HG03064 (cell line): ENCODE results near the gene GPR15.
A peak's percentile ranks its signal among the peaks of the same experiment; 100 is the strongest.
"Not testable (repeated sequence)": the region's sequence is repeated elsewhere in the genome, so short reads cannot be mapped to it uniquely, and the experiment has no call there.

Source experiments
- ATAC-seq: cut with Tn5 transposase; IDR thresholded peaks from one replicate; pipeline ENCODE4 v1.9.1; 2021; ENCODE audit warnings: low read depth; ENCODE audit not compliant: unreplicated experiment

Gene GPR15

DNA sequence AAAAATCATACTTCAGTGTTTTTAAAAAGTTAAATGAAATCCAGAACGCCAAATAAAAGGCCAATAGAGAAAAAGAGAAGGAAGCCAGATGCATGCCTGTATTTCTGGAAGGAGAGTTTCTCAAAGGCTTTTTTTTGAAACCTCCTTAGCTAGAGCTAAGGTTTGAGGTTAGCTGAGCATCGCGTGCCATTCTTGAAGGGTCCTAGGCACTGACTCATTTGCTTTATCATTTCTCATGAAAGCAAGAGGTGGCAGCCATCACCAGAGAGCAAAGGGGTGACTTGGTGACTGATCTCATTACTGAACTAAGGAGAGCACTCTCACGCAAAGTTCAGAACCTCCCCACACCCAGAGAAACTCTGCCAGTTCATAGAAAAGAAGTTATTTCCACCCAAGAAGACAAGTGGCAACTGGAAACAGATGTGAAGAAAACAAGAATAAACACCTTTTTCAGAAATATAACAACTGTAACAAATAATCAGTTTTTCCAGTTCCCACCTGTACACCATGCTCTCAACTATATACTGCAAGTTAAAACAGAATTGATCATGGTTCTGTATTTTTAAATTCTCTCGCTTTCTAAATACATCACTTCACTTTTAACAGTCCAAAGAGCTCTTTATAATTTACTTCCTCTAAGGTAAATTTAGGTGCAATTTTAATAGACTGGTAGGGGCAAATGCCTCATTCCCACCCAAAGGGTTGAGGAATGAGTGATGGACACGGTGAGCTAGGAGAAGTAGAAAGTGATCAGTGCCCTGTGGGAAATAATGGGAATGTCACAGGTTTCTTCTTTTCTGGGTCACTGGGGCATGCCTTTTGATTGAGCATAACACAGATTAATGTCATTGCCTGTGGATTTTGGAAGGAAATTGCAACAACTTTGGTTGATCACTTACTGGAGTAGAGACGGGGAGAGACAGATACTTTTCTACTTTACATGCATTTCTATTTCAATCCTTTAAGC is 24.7 kb downstream of the GPR15 start:
- ATAC-seq, result peak; percentile 74

DNA sequence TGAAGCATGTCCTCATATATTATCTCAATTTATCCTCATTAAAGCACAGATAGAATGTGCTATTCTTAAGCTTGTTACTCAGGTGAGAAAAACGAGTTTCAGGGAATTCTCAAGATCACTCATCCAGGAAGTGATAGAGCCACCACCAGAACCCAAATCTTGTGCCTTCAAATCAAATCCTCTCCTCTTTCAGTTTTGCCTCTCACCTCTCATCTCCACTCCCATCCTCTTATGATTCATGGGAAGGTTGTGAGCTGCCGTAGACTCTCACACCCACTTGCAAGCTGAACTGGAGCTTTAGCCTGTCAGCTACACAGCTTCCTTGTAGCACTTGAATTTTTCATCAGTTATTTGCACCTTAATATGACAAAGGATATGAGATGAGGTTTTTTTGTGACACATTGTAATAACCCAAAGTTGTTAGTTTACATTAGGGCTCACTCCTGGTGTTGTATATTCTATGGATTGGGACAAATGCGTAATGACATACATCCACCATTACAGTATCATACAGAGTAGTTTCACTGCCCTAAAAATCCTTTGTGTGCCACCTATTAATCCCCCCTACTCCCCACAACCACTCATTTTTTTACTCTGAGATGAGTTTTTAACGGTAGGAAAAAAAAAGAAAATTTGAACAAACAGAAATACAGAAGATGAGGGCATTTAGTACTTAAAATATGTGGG is 25.7 kb downstream of the GPR15 start:
- ATAC-seq, result no peak

DNA sequence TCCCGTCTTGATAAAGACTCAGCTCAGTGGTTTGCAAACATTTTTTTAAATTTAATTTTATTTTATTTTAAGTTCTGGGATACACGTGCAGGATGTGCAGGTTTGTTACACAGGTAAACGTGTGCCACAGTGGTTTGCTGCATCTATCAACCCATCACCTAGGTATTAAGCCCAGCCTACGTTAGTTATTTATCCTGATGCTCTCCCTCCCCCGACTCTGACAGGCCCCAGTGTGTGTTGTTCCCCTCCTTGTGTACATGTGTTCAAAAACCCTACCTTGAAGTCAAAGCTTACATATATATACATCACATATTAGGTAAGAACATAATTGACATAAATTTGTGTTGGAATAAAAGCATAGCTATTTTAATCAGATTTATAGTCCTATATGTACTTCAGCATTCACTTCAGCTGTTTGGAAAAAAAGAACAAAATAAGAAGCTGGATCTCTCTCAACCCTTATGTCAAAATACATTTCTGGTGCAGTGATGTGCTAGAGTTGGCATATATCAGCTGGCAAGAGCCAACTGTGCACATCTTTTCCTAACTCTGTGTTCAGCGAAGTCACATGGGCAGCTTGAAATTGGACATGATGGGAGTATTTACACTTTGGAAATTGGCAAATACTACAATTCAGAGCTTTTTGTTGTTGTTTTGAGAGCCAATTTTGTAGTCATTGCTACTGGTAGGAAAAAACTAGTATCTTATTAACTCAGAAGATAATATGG is 26.5 kb downstream of the GPR15 start:
- no peak for ATAC-seq

GRCh38 chr3:98559769-98560168 is 28.0 kb downstream of the GPR15 start:
- not testable (repeated sequence) for ATAC-seq

GRCh38 chr3:98560911-98561310 is 29.1 kb downstream of the GPR15 start:
- ATAC-seq, result no peak

DNA sequence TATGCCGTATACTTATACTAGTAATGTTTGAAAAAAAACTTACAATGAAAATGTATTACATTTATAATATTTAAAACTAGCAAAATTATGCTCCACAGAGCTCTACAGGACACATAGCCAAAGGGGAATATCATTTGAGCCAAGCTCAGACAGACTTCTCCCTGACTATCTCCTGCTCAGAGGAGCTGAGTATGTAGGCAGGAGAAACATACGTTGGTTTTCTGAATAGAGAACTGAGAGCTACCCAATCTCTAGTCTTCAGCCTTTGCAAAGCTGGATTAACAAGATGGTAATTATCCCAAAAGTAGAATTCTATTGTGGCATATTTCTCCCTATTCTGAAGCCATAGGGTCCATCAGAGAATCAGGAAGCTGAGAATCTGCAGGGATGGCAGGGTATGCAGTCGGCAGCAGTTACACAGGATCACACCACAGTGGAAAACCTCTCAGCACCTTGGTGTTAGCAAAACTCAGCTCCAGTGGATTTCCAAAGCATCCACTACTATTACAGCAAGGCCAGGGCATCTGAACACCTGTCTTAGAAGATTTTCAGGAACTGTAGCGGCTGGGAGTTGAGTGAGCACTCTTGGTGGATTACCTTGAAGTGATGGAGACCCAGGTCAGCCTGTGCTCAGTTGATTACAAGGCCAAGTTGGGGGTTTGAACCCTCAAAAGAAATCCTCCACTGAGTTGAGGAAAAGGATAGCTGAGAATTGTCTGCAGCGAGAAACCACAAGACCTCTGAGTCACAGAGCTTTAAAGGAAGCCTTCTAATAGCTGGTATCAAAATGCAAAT is 30.1 kb downstream of the GPR15 start:
- ATAC-seq, result no peak

DNA sequence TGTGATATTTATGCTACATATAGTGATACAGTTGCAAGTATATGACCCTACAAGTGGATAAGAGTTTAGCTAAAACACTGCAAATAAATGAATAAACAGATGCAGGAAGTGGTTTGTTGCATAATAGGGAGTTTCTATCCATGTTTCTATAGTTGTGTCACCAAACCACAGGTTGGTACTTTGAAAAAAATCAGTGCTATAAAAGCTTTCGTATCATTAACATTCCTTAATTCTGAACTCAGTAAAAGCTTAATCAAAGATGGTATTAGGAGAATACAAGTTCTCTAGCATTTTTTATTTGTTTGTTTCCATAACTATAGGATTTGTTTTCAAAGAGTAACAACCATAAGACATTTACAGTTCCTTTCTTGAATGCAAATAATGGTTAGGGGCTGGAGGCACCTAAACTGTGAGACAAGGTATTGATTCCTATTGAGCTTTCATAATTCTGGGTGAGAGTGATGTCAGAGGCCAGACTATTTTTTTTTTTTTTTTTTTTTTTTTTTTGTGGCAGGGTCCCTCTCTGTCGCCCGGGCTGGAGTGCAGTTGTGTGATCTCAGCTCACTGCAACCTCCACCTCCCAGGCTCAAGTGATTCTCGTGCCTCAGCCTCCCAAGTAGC is 32.0 kb downstream of the GPR15 start:
- ATAC-seq, result peak; percentile 48

GRCh38 chr3:98564282-98565005 is 32.7 kb downstream of the GPR15 start:
- no peak for ATAC-seq

DNA sequence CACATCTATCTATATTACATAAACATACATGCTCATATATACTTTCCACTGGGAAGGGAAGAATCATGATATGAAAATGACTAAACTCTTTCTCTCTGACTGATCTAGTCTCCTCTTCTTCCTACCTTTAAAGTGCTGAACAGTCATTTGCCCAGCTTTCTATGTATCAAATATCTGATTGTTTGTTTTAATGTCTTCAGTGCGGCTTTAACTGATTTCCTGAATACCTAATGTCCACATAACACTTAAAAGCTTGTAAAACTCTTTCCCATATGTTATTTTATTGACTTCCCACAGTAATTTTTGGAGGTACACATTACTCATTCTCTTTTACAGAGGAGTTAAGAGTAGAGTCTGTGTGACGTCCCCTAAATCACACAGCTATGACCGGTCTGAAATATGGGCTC is 33.5 kb downstream of the GPR15 start:
- no peak for ATAC-seq

DNA sequence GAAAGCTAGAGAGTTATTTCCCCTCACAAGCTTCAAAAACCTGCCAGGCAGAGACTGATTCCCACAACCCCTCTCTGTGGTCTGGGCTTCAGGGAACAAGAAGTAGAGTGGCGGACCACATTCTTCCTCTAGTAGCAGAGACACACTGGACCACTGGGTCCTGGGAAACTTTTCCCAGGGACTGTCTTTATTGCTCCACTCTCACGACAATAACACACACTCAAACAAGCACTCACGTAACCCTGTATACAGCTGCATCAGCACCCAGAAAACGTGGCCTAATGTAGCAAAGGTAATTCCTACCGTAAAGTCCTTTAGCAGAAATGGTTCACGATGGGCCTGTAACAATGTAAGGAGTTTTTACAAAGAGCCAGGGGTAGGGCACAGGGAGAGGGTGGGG is 34.1 kb downstream of the GPR15 start:
- no peak for ATAC-seq

DNA sequence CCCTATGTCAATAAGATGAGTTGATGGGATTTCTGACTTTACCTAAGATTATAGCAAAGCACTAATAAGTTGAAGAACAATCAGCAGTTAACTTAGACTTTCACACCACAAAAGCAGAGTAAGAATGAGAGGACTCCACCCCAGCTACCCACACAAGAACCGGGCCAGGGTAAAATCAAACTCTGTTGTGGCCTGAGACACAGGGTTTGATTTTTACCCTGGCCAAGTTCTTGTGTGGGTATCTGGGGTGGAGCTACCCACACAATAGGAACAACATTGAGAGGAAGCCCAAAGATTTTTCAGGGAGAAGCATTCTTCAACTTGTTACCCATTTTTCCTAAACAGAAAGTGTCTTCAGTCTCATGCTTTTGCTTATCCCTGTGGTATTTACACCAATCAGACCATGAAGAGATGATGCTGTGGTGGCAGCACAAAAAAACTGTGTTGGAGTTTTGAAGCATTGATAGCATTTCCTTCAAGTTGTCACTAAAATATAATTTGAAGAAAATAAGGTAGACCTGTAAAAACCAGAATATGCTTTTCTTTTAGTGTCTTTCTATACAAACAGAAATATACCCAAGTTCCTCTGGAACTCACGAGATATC is 36.0 kb downstream of the GPR15 start:
- peak; percentile 32 for ATAC-seq

DNA sequence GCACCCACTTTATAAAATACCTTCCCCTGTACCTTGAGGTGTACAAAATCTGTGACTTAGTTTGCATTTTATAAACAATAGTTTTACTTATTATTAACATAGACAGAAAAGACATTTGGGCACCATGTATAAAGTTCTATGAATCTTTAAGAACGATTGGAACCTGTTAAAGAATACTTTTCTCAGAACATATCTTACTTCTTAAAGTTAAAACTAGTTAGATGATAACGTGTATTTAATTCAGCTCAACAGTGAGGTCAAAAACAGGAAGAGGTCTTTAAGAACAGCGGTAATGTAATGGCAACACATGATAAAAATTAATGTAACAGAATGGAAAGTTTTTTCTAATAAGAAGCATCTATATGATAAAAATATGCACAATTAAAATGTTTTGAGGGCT is 36.6 kb downstream of the GPR15 start:
- no peak for ATAC-seq

DNA sequence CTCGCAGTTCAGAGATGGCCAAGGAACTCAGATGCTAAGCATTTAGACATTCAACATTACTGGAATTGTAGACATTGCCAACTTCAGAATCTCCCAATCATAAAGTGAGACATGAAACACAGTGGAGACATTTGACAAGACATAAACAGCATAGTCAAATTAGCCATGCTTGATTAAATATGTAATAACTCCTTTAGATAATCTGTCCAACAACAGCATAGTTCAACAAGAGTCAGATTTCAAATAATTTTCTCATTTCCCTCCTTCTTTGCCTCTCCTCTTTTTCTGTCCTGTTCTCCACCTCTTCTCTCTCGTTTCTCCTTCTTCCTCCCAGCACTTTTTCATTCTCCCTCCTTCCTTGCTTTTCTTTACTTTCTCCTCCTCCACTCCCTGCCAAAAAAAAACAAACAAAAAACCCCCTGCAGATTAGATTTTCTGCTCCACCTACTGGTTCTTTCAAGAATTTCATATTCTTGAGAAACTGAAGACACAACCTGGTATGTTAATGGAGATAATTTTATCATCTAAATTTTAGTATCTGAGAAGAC is 41.5 kb downstream of the GPR15 start:
- ATAC-seq, result no peak

DNA sequence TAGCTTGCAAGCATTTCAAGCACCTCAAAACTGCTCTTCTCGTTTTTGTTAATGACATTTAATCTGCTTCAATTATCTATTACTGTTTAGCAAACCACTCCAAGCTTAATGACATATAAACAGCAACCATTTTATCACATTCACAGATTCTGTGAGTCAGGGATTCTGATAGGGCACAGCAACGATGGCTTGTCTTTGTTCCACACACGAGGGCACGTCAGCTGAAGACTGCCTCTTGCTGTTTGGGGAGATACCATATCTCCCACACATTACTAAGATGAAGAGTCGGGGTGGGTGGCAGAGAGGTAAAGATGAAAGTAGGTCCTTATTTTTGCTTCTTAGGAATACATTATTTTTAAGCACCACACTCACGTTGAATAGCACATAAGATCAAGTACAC is 42.4 kb downstream of the GPR15 start:
- no peak for ATAC-seq

DNA sequence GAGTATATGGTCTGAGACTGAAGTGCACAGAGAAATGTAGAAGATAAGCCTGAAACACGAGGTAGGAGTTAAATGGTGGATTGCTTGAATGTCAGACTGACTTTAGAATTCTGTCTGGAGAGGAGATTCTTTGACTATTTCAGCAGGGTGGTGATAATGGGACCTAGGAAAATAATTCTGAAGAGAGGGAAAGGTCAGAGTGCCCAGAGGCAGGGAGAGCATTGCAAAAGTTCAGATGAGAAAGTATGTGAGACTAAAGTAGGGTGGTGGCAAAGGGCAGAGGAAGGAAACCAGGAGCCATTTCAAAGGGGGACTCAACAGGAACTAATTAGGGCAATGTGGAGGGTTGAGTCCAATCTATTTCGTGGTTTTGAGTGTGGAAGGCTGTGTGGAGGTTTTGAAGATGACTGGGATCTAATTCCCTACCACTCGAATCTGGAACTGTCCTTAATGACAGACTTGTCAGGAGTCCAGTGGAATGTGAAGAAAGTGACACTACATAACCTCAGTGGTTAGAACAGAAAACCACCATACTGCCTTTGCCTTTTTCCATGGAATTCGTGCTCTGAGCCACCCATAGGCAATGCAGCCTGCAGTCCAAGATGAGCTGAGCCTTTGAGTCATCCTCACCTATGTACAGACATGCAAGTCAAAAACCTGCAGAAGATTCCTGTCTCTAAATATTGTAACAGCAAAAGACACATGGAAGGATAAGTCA is 45.6 kb downstream of the GPR15 start:
- ATAC-seq, result no peak

- no peak for ATAC-seq
These were observed 48.9 kb downstream of the GPR15 start for GRCh38 chr3:98580401-98581386.

DNA sequence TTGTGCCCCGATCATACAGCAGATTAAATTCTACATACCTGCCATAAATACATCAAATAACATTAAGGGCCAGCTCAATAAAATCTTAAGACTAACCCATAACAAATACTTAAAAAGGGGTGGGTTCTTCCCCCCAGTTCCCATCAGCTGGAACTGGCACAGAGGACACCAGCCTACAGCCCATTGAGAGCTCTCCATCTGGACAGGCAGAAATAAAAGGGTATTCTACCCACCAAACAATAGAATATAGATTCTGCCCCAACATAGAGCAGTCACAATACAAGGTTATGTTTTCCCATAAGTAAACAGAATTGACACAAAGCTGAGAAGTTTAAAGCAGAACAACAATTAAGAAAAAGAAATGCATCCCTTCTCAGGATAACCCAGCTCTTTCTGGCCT is 49.7 kb downstream of the GPR15 start:
- ATAC-seq, result no peak
